Fibroblast of the aortic adventitia (primary cell): ENCODE data around the gene VILL. TPM values are rescaled to one million over a fixed set of nuclear protein-coding genes. Genes with fewer than 3 reads are reported as not detected.

ENCODE experiments used
- DNase-seq: peaks from one replicate; pipeline ENCODE4 v3.0.0-alpha.2; 2010; ENCODE audit warnings: low read depth
- H3K4me3 ChIP-seq: 2 replicates; pipeline ENCODE4 v1.5.1; 2011; ENCODE audit warnings: low read depth, mild to moderate bottlenecking, control low read depth, low read length, moderate library complexity
- total RNA-seq: library from RNA; depleted of rRNA; stranded (reverse); fragments of >200 nt; gene quantifications from 2 replicates; pipeline ENCODE4 v1.2.3, GENCODE V29; 2012; ENCODE audit warnings: low replicate concordance
- TF ChIP-seq, protein P1 (sequence below): IDR thresholded peaks from 2 replicates; pipeline ENCODE4 v1.5.1; 2011; ENCODE audit warnings: mild to moderate bottlenecking, low read length, control low read depth, inconsistent platforms; ENCODE audit not compliant: insufficient read depth

VILL gene
- total RNA-seq, 1 donor, result 7.0 TPM

DNA sequence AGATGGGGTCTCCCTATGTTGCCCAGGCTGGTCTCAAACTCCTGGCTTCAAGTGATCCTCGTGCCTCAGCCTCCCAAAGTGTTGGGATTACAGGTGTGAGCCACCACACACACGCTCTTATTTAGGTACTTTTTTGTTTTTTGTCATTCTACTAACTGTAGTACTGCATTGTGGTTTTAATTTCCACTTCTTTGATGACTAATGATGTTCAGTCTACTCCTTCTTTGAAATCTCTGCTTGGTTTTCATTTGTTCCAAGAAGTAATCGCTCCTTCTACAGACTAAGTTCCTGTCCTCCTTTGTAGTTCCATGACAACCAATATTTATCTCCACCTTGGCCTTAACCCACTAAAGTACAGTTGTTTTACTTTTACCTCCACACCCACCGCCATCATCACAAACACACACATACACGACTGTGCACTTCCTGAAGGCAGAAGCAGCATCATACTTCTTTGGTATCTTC is 47.9 kb downstream of the VILL start:
- DNase-seq, result no peak
- TF ChIP-seq, protein P1, sequence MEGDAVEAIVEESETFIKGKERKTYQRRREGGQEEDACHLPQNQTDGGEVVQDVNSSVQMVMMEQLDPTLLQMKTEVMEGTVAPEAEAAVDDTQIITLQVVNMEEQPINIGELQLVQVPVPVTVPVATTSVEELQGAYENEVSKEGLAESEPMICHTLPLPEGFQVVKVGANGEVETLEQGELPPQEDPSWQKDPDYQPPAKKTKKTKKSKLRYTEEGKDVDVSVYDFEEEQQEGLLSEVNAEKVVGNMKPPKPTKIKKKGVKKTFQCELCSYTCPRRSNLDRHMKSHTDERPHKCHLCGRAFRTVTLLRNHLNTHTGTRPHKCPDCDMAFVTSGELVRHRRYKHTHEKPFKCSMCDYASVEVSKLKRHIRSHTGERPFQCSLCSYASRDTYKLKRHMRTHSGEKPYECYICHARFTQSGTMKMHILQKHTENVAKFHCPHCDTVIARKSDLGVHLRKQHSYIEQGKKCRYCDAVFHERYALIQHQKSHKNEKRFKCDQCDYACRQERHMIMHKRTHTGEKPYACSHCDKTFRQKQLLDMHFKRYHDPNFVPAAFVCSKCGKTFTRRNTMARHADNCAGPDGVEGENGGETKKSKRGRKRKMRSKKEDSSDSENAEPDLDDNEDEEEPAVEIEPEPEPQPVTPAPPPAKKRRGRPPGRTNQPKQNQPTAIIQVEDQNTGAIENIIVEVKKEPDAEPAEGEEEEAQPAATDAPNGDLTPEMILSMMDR, result no peak

DNA sequence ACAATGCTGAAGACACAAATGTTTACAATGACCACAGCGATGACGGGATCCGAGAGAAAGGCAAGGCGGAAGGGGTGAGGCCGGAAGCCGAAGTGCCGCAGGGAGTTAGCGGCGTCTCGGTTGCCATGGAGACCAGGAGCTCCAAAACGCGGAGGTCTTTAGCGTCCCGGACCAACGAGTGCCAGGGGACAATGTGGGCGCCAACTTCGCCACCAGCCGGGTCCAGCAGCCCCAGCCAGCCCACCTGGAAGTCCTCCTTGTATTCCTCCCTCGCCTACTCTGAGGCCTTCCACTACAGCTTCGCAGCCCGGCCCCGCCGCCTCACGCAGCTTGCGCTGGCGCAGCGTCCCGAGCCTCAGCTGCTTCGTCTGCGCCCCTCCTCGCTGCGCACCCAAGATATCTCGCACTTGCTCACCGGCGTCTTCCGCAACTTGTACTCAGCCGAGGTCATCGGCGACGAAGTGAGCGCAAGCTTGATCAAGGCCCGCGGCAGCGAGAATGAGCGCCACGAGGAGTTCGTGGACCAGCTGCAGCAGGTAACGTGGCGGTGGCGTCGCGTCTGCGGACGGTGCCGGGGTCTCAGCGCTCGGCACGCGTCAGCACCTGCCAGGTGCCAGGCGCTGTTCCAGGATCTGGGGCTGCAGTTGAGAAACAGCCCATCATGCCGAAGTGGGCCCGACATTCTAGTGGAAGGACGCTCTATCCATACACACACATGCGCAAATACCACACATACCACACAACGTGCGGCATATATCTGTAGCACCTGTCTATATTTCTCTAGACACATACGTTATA is 48.7 kb downstream of the VILL start, which contains the start of gene DLEC1:
TSS of gene DLEC1 (plus strand) at position 108 of the 798 bp plus-strand sequence. CDS start at position 126, 18 bp downstream.
- H3K4me3 ChIP-seq, result peak within 1 kb of the TSS; percentile 28
- peak; percentile 32 for DNase-seq
- TF ChIP-seq, protein P1, result no peak

More for the DNA sequence above, 47.9 kb downstream of the VILL start:
- no peak overlapping the region for H3K4me3 ChIP-seq

DNA sequence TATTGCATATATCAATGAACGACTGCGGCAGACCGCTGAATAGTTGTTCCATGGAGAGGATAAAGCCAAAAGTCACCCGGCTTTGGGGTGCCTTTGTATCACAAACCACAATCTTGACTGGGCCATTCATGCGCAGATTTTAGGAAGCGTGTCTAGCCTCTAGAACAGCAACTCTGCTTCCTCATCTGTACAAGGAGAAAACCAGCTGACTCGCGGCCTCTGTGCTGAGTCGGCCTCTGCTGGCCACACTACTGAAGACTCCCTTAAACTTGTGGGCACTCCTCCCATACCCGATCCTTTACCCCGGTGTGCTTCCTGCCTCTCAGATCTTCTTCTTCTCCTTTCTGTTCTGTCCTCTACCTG is 49.3 kb downstream of the VILL start:
- no peak overlapping the region for H3K4me3 ChIP-seq
- DNase-seq, result peak; percentile 38
- TF ChIP-seq, protein P1, result peak; percentile 27

GRCh38 chr3:38040401-38040800 is 49.8 kb downstream of the VILL start:
- DNase-seq, result no peak
- no peak overlapping the region for H3K4me3 ChIP-seq
- TF ChIP-seq, protein P1, result no peak

DNA sequence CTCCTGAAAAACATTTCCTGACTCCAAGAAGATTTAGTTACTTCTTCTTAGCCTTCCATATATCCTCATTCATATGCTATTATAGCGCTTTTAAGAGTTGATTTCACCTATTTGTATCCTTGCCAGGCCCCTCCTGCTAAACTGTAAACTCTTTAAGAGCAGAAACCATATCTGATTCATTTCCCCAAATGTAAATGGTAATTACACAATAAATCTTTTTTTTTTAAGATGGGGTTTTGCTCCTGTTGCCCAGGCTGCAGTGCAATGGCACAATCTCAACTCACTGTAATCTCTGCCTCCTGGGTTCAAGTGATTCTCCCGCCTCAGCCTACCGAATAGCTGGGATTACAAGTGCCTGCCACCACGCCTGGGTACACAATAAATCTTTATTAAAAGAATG is 52.9 kb downstream of the VILL start:
- TF ChIP-seq, protein P1, result no peak
- no peak overlapping the region for H3K4me3 ChIP-seq
- DNase-seq, result no peak

- DNase-seq, result no peak
- no peak overlapping the region for H3K4me3 ChIP-seq
- TF ChIP-seq, protein P1, result no peak
Measured at GRCh38 chr3:38046027-38046426, 55.4 kb downstream of the VILL start.
